Activated T-cell treated with anti-CD3 and anti-CD28 coated beads, Interleukin-2, amount 50 U/mL, for 4 hours (primary cell): ENCODE measurements around the gene GTF2H1. TPM values are rescaled to one million over a fixed set of nuclear protein-coding genes. Genes with fewer than 3 reads are reported as not detected.

Source experiments
- ATAC-seq, 2 donors: fragments of 200-7000 bp; cut with Tn5 transposase; one replicate each; pipeline ENCODE4 v1.10.0; 2021
- DNase-seq: peaks from one replicate; pipeline ENCODE4 v3.0.0-alpha.2; 2020
- H3K27me3 Mint-ChIP-seq: one replicate; pipeline ENCODE4 v1.8.0; 2021; ENCODE audit warnings: low read depth, mixed read lengths
- H3K36me3 Mint-ChIP-seq: one replicate; pipeline ENCODE4 v1.8.0; 2022; ENCODE audit warnings: mixed read lengths; ENCODE audit not compliant: insufficient read depth
- H3K4me1 Mint-ChIP-seq: one replicate; pipeline ENCODE4 v1.8.0; 2021; ENCODE audit warnings: low read depth, mixed read lengths
- H3K4me3 Mint-ChIP-seq: one replicate; pipeline ENCODE4 v1.8.0; 2021; ENCODE audit warnings: mild to moderate bottlenecking, moderate library complexity, mixed read lengths
- H3K9me3 Mint-ChIP-seq: one replicate; pipeline ENCODE4 v1.8.0; 2021; ENCODE audit warnings: mixed read lengths
- total RNA-seq, 3 donors: library from RNA; stranded (reverse); gene quantifications; one replicate each; pipeline ENCODE4 v1.2.1, GENCODE V29; 2021

The GTF2H1 gene
- total RNA-seq = 10 to 100 TPM; 52.4 to 58.0 (median 56.1) TPM

GRCh38 chr11:18321969-18322711, at the start of gene GTF2H1, which contains the start of gene HPS5:
GTF2H1 (plus strand) TSS chr11:18322567; CDS start chr11:18333075, 10,508 bp downstream.
HPS5 (minus strand) TSS chr11:18322140; CDS start chr11:18317858, 4,282 bp downstream.
- DNase-seq = peak; percentile 93
- H3K4me1 Mint-ChIP-seq = peaks cover 70% of the 10 kb centered on the region
- H3K27me3 Mint-ChIP-seq = no peaks in the 10 kb centered on the region
- peaks cover 32% of the 10 kb centered on the region for H3K36me3 Mint-ChIP-seq
- peak; percentile 89 to 94 for ATAC-seq
- H3K4me3 Mint-ChIP-seq = peak within 1 kb of the TSS; percentile 91
- H3K9me3 Mint-ChIP-seq = no peaks in the 10 kb centered on the region

DNA sequence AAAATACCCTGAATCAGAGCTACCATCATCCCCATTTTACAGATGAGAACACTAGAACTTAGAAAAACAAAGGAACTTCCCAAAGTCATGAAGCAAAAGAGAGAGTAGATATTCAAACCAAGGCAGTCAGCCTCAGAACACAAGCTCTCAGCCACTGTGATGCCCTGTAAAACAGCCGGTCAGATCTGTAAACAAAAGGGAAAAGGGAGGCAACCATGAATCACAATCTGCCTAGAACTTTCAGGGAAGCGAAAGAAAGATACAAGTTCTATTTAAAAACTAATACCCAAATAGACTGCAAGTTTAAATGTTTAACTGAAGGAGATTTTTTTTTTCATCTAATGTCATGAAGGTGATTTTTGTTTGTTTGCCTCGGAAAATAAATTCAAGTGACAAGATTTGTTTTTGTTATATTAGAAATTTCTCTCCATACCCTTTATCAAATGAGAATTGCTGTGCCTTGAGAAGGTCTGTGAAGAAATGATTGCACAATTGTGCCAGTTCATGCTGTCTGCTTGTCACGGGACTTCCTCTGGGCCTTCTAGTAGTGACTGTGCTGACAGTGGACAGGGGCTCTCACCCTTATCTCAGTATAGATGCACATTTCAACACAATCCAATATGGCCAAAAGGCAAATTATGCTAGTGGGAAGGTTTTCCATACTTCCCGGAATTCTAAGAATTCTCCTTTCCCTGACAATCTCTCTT, 44.6 kb upstream of the GTF2H1 start:
- no peaks in the 10 kb centered on the region for H3K9me3 Mint-ChIP-seq
- ATAC-seq (no peak), DNase-seq (no peak)
- H3K4me1 Mint-ChIP-seq = peaks cover 15% of the 10 kb centered on the region
- H3K27me3 Mint-ChIP-seq = no peaks in the 10 kb centered on the region
- no peak overlapping the region for H3K4me3 Mint-ChIP-seq
- H3K36me3 Mint-ChIP-seq = peaks cover 30% of the 10 kb centered on the region

DNA sequence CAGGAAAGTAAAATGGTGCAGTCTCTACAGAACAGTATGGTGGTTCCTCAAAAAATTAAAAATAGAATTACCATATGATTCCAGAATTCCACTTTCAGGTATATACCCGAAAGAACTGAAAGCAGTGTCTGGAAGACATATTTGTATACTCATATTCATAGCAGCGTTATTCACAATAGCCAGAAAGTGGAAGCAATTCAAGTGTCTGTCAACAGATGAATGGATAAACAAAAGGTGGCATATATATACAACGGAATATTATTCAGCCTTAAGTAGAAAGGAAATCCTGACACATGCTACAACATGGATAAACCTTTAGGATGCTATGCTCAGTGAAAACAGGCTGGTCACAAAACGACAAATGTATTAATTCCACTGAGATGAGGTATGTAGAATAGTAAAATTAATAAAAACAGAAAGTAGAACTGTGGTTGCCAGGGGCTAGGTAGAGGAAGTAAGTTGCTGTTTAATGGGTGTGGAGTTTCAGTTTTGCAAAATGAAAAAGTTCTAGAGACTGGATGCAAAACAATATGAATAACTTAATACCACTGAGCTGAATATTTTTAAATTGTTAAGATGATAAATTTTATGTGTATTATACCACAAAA, 41.8 kb upstream of the GTF2H1 start:
- DNase-seq = no peak
- Mint-ChIP-seq H3K27me3 (no peaks in the 10 kb centered on the region), H3K9me3 (no peaks in the 10 kb centered on the region), H3K36me3 (peaks cover 39% of the 10 kb centered on the region), H3K4me3 (peak overlapping the region; percentile 43), H3K4me1 (peaks cover 15% of the 10 kb centered on the region)
- no peak for ATAC-seq

DNA sequence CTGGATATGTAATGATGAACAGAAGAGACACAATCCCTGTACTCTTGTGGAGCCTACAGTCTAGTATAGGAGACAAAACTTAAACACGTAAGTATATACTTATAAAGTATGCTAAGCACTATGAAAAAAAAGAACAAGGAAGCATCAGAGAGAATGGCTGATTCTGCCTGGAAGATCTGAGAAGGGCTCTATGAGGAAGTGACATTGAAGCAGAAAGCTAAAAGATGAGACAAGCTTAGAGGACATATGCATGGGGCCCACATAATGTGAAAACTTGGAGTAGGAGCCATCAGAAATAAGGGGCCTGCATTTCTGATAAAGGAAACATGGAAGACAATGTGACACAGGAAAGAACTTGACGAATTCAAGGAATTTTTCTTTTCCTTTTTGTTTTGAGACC, 39.7 kb upstream of the GTF2H1 start:
- ATAC-seq (no peak), DNase-seq (no peak)
- H3K4me1 Mint-ChIP-seq = peaks cover 15% of the 10 kb centered on the region
- no peaks in the 10 kb centered on the region for H3K9me3 Mint-ChIP-seq
- H3K27me3 Mint-ChIP-seq = no peaks in the 10 kb centered on the region
- peaks cover 53% of the 10 kb centered on the region for H3K36me3 Mint-ChIP-seq
- H3K4me3 Mint-ChIP-seq = no peak overlapping the region

DNA sequence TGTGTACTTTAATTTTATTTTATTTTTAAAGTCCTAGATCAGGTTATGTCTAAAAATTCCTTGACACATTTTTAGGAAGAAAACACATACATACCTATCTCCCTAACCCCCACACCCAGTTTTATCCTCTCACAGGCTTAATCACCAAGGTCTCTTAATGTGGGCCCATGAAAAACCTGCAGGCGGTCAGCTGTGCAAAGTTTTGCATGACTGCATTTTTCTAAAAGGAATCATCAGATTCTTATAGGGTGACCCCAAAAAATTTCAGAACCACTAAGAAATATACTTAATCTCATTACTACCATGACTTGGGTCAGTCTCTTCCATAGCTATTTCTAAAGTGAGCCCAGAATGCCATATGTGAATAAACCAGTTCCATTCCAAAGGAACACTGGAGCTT, 36.5 kb upstream of the GTF2H1 start:
- DNase-seq (no peak), ATAC-seq (no peak)
- Mint-ChIP-seq H3K4me1 (peaks cover 4% of the 10 kb centered on the region), H3K9me3 (no peaks in the 10 kb centered on the region), H3K36me3 (peaks cover 55% of the 10 kb centered on the region), H3K27me3 (no peaks in the 10 kb centered on the region), H3K4me3 (no peak overlapping the region)

GRCh38 chr11:18288911-18289310, 33.5 kb upstream of the GTF2H1 start:
- H3K36me3 Mint-ChIP-seq = peaks cover 54% of the 10 kb centered on the region
- DNase-seq (no peak), ATAC-seq (no peak)
- H3K4me1 Mint-ChIP-seq = no peaks in the 10 kb centered on the region
- no peaks in the 10 kb centered on the region for H3K9me3 Mint-ChIP-seq
- no peaks in the 10 kb centered on the region for H3K27me3 Mint-ChIP-seq
- no peak overlapping the region for H3K4me3 Mint-ChIP-seq

GRCh38 chr11:18294862-18295261, 27.5 kb upstream of the GTF2H1 start:
- DNase-seq (no peak), ATAC-seq (no peak)
- no peaks in the 10 kb centered on the region for H3K9me3 Mint-ChIP-seq
- no peaks in the 10 kb centered on the region for H3K27me3 Mint-ChIP-seq
- no peaks in the 10 kb centered on the region for H3K4me1 Mint-ChIP-seq
- H3K4me3 Mint-ChIP-seq = no peak overlapping the region
- H3K36me3 Mint-ChIP-seq = peaks cover 64% of the 10 kb centered on the region

GRCh38 chr11:18295316-18295715, 27.1 kb upstream of the GTF2H1 start:
- H3K4me3 Mint-ChIP-seq = no peak overlapping the region
- peaks cover 60% of the 10 kb centered on the region for H3K36me3 Mint-ChIP-seq
- H3K9me3 Mint-ChIP-seq = no peaks in the 10 kb centered on the region
- H3K27me3 Mint-ChIP-seq = no peaks in the 10 kb centered on the region
- DNase-seq (no peak), ATAC-seq (no peak)
- no peaks in the 10 kb centered on the region for H3K4me1 Mint-ChIP-seq

DNA sequence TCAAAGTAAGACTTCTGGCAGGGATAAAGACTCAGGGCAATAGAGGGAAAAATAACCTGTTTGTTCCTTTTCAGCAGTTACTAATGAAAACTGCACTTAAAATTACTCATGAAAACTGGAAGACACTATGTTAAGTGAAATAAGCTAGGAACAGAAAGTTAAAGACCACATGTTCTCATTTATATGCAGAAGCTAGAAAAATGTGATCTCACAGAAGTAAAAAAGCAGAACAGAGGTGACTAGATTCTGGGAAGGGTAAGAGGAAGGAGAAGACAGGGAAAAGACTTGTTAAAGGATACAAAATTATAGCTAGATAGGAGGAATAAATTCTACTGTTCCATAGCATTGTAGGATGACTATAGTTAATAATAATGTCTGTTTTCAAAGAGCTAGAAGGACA, 22.6 kb upstream of the GTF2H1 start:
- ATAC-seq = no peak
- peaks cover 59% of the 10 kb centered on the region for H3K36me3 Mint-ChIP-seq
- no peaks in the 10 kb centered on the region for H3K27me3 Mint-ChIP-seq

DNA sequence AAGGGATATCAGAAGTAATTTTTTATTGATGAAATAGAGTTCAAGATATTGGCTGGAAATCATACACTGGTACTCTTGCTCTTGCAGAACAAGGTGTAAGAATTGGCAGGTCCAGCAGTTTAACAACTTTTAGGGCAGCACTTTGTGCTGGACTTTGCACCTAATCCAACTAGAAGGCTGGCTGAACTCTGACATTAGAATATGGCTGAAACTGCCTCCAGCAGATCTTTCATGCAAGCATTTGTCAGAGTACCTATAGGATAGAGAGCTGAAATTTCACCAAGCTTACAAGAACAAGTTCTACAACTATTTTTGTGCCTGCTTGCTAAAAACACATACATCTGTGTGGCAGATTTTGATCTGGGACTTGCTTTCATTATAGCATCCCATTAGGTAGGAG, 17.6 kb upstream of the GTF2H1 start:
- Mint-ChIP-seq H3K36me3 (peaks cover 45% of the 10 kb centered on the region), H3K4me1 (no peaks in the 10 kb centered on the region), H3K4me3 (no peak overlapping the region), H3K9me3 (no peaks in the 10 kb centered on the region), H3K27me3 (no peaks in the 10 kb centered on the region)
- no peak for DNase-seq
- no peak for ATAC-seq

More for the DNA sequence above, 22.6 kb upstream of the GTF2H1 start:
- H3K9me3 Mint-ChIP-seq = no peaks in the 10 kb centered on the region
- no peaks in the 10 kb centered on the region for H3K4me1 Mint-ChIP-seq
- H3K4me3 Mint-ChIP-seq = no peak overlapping the region
- no peak for DNase-seq

DNA sequence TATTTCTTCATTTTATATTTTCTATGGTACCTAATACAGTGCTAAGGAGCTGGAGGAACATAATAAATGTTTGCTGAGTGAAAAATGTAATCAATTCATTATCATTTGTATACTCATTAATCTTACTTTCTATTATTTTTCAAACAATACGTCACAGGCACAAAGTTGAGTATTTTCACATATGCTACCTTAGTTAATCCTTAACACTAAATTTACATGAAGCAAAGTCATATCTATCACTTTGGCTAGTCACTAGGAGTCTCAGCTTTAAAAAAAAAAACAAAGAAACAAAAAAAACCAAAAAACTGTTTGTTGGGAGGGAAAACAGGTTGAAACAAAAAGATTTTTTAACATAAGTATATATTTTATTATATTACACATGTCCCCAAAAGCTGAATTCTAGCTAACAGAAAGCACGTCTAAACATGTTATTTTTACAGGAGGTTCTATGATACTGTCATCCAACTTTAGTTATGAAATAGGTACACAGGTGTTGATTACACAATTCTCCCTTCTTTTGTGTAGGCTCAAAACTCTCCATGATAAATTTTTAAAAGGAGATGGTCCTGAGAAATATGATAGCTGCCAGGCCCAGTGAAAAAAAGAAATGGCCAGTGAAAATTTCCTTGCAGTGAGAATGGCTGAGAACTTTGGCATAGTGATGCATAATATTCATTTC, 14.8 kb upstream of the GTF2H1 start:
- Mint-ChIP-seq H3K9me3 (no peaks in the 10 kb centered on the region), H3K4me3 (no peak overlapping the region), H3K4me1 (peaks cover 2% of the 10 kb centered on the region), H3K36me3 (peaks cover 50% of the 10 kb centered on the region), H3K27me3 (no peaks in the 10 kb centered on the region)
- ATAC-seq = no peak
- no peak for DNase-seq

DNA sequence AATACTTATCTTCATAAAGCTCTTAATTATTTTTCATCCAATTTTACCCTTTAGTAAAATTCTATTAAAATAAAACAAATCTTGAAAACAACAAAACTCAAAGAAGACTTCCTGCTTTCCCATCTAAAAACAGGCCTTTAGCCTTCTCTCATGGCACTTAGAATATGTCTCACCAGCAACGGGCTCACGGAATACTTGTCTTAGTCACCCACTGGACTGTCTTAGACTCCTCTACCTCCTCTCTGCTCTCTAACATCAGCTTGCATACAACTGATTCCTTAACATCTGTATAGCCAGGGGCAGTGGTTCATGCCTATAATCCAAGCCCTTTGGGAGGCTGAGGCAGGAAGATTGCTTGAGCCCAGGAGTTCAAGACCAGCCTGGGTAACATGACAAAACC, 14.1 kb upstream of the GTF2H1 start:
- H3K4me3 Mint-ChIP-seq = no peak overlapping the region
- H3K9me3 Mint-ChIP-seq = no peaks in the 10 kb centered on the region
- DNase-seq (no peak), ATAC-seq (no peak)
- H3K4me1 Mint-ChIP-seq = peaks cover 4% of the 10 kb centered on the region
- H3K27me3 Mint-ChIP-seq = no peaks in the 10 kb centered on the region
- H3K36me3 Mint-ChIP-seq = peaks cover 46% of the 10 kb centered on the region

DNA sequence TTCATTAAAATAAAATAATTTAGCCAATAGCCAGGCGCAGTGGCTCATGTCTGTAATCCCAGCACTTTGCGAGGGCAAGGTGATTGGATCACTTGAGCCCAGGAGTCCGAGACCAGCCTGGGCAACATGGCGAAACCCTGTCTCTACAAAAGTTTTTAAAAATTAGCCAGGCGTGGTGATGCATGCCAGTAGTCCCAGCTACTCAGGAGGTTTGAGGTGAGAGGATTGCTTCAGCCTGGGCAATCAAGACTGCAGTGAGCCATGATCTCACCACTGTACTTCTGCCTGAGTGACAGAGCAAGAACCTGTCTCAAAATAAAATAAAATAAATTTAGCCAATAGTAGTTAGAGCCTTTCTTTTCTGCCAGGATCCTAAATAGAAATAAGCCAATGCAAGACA, 12.7 kb upstream of the GTF2H1 start:
- Mint-ChIP-seq H3K36me3 (peaks cover 38% of the 10 kb centered on the region), H3K4me3 (no peak overlapping the region), H3K27me3 (no peaks in the 10 kb centered on the region), H3K9me3 (no peaks in the 10 kb centered on the region), H3K4me1 (peaks cover 4% of the 10 kb centered on the region)
- ATAC-seq = no peak
- DNase-seq = no peak

DNA sequence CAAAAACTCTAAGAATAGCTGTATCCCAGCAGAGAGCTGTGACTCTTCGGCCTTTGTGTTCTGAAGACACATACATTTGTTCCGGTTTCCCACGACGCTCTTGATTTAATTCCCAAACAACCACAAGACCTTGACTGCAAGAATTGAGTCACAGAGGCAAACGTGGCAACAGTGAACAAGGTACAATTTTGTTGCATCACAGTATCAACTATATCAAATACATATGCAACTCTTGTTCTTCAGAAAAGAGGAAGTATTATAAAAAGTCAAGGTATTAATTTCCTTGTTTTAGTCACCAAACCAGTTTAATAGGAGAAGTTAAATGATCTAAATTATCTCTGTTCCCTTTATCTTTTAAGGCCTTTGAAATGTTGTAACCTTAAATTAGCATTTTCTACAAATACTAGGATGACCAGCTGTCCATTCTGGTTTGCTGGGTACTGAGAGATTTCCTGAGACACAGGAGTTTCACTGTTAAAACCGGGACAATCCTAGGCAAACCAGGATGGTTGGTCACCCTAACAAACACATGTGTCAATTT, 11.5 kb upstream of the GTF2H1 start:
- H3K9me3 Mint-ChIP-seq = no peaks in the 10 kb centered on the region
- H3K36me3 Mint-ChIP-seq = peaks cover 37% of the 10 kb centered on the region
- H3K4me3 Mint-ChIP-seq = no peak overlapping the region
- peaks cover 4% of the 10 kb centered on the region for H3K4me1 Mint-ChIP-seq
- no peak for ATAC-seq
- no peak for DNase-seq
- no peaks in the 10 kb centered on the region for H3K27me3 Mint-ChIP-seq
